OCI-LY3 (cell line): Measurements from ENCODE around the gene CDH23.

Experiments
- CTCF ChIP-seq: fragments of 200-600, 300-600 bp; sonication (generic); IDR thresholded peaks from 2 replicates; pipeline ENCODE4 v1.5.1; 2014; ENCODE audit warnings: antibody characterized with exemption, low read length, low read depth
- EZH2phosphoT487 ChIP-seq: fragments of 200-600 bp; shearing (Covaris generic); IDR thresholded peaks from 2 replicates; pipeline ENCODE4 v1.6.1; 2018; ENCODE audit warnings: antibody characterized with exemption, mixed run types, low read depth

- no peak for TF ChIP-seq CTCF
- TF ChIP-seq EZH2phosphoT487: no peak
Measured at GRCh38 chr10:71729161-71729636, 332.5 kb downstream of the CDH23 start.
